ENCODE measurements around the gene ZNF669.

GRCh38 chr1:247102381-247102780, 1.8 kb downstream of the ZNF669 start:
- TF ChIP-seq CTCF (IDR thresholded peaks at IDR 0.05 in 2 of 3, conservative IDR thresholded peaks at IDR 0.05 in 1 of 3; ENCODE audit: borderline replicate concordance in 1 of 3, insufficient read depth in 1 of 3, low read depth in 2 of 3, low read length in 2 of 3), result no peak
- TF ChIP-seq REST (IDR thresholded peaks at IDR 0.05; ENCODE audit: low read depth), result no peak
- TF ChIP-seq EZH2phosphoT487 (IDR thresholded peaks at IDR 0.05; ENCODE audit: borderline replicate concordance), result no peak
- TF ChIP-seq POLR2AphosphoS5 (IDR thresholded peaks at IDR 0.05; ENCODE audit: low read depth, low read length), result no peak
- no peak for TF ChIP-seq ATF3 (IDR thresholded peaks at IDR 0.05)
- no peak for TF ChIP-seq POLR2A (IDR thresholded peaks at IDR 0.05; ENCODE audit: borderline replicate concordance, extremely low read depth, insufficient read depth, insufficient read length)
- no peak for TF ChIP-seq EGR1 (IDR thresholded peaks at IDR 0.05; ENCODE audit: low read depth)
- no peak for TF ChIP-seq ZNF274 (IDR thresholded peaks at IDR 0.05; ENCODE audit: low read depth, low read length)
- TF ChIP-seq EZH2 (IDR thresholded peaks at IDR 0.05), result no peak
- no peak for TF ChIP-seq YY1 (IDR thresholded peaks at IDR 0.05; ENCODE audit: extremely low read depth, insufficient replicate concordance, low read depth, low read length)
- TF ChIP-seq ZBTB33 (IDR thresholded peaks at IDR 0.05; ENCODE audit: extremely low read depth, insufficient replicate concordance, low read length), result no peak
- TF ChIP-seq TCF7L2 (IDR thresholded peaks at IDR 0.05; ENCODE audit: borderline replicate concordance, extremely low read depth, insufficient read depth, insufficient read length), result no peak
- TF ChIP-seq JUND (IDR thresholded peaks at IDR 0.05), result no peak
- TF ChIP-seq RAD21 (IDR thresholded peaks at IDR 0.05; ENCODE audit: low read depth), result no peak

Measured in HCT116 (cell line).